Prostate gland (tissue), 2 donors: ENCODE results near the gene TRIM22.
"Not testable (repeated sequence)": the region's sequence is repeated elsewhere in the genome, so short reads cannot be mapped to it uniquely, and the experiment has no call there.

ENCODE experiments used
- POLR2A ChIP-seq: fragments of 450-650 bp; IDR thresholded peaks from one replicate; pipeline ENCODE4 v1.6.1; 2016; ENCODE audit warnings: antibody characterized with exemption, mild to moderate bottlenecking
- TF ChIP-seq, protein P1 (sequence below), 4 experiments: fragments of 200-600 bp in 2 of 4; fragments of 450-650 bp in 2 of 4; sonication (generic) in 2 of 4; IDR thresholded peaks; 1 replicate in 3 of 4; 2 replicates in 1 of 4; pipeline ENCODE4 v1.5.1; 2016 to 2019; ENCODE audit warnings: antibody characterized with exemption in 4 of 4, mild to moderate bottlenecking in 2 of 4, moderate library complexity in 2 of 4

DNA sequence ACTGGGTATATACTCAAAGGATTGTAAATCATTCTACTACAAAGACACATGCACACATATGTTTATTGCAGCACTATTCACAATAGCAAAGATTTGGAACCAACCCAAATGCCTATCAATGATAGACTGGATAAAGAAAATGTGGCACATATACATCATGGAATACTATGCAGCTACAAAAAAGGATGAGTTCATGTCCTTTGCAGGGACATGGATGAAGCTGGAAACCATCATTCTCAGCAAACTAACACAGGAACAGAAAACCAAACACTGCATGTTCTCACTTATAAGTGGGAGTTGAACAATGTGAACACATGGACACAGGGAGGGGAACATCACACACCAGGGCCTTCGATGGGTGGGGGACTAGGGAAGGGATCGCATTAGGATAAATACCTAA, 32.6 kb upstream of the TRIM22 start:
- TF ChIP-seq, protein P1, sequence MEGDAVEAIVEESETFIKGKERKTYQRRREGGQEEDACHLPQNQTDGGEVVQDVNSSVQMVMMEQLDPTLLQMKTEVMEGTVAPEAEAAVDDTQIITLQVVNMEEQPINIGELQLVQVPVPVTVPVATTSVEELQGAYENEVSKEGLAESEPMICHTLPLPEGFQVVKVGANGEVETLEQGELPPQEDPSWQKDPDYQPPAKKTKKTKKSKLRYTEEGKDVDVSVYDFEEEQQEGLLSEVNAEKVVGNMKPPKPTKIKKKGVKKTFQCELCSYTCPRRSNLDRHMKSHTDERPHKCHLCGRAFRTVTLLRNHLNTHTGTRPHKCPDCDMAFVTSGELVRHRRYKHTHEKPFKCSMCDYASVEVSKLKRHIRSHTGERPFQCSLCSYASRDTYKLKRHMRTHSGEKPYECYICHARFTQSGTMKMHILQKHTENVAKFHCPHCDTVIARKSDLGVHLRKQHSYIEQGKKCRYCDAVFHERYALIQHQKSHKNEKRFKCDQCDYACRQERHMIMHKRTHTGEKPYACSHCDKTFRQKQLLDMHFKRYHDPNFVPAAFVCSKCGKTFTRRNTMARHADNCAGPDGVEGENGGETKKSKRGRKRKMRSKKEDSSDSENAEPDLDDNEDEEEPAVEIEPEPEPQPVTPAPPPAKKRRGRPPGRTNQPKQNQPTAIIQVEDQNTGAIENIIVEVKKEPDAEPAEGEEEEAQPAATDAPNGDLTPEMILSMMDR (IDR thresholded peaks at IDR 0.05): not testable (repeated sequence)
- not testable (repeated sequence) for TF ChIP-seq POLR2A
